Measurements from ENCODE around the gene RDH11.
"Not testable (repeated sequence)": the region's sequence is repeated elsewhere in the genome, so short reads cannot be mapped to it uniquely, and the experiment has no call there.

RDH11 gene

DNA sequence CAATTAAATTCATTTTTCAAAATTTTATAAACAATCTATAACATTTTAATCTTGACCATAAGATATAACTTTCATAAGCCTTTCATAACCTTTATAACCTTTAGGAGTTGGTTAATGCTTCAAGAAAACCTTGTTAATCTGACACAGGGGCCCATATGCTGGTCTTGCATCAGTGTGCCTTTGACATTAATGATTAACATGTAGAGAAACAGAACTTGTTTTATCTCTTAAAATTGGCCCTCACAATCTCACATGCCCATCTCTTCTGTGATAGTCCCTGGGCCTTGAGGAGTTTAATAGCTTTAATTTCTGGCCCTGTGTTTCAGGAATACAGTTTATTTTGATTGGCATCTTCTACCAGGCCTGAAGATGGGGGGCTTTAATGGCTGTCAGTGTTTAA, 13.8 kb upstream of the RDH11 start:
- H3K4me3 ChIP-seq (ENCODE audit: low read depth, low read length); DNase-seq (ENCODE audit: low read depth): not testable (repeated sequence)

DNA sequence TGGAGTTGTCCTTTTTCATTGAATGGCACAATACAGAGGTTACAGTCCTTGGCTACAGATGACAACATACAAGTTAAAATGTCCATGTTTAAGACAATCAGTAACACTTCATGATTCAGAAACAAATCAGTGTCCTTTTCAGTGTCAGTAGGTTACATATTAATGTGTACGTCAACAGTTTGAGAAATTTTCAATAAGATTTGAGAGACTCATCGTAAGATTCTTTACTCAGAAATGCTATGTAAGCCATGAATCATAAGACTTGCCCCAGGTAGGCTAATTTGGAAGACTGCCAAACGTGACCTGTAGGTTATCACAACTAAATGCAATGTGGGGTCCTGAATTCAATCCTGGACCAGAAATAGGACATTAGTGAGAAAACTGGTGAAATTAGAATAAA, 9.6 kb upstream of the RDH11 start:
- no peak for DNase-seq (ENCODE audit: low read depth)
- no peak overlapping the region for H3K4me3 ChIP-seq (ENCODE audit: low read depth, low read length)

DNA sequence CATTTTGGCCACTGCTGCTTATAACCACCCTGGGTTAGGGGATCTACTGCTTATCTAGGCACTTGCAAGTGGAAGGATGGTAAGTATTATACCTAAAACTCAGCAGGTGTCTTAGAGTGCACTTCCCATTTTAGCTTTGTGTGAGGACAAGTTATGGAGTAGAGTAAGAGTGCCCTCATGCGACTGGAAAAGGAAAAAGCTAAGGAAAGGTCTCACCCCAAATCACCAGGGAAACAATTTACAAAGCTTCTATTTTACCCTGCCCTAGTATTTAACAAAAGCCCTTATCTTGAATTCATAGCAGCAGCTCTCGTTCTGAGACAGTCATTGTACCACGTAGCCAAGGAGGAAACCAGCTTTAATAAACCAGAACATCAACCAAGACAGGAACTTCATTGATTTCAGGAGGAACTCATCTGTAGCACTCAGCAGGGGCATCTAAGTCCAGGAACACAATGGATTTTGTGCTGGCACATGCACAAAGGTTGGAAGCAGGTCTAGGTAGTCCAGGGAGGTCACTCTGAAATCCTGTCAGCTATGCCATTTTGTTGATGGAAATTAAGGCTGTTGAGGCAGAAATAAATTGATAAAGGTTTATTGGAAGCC, 9.0 kb upstream of the RDH11 start:
- DNase-seq (ENCODE audit: low read depth), result no peak
- no peak overlapping the region for H3K4me3 ChIP-seq (ENCODE audit: low read depth, low read length)

DNA sequence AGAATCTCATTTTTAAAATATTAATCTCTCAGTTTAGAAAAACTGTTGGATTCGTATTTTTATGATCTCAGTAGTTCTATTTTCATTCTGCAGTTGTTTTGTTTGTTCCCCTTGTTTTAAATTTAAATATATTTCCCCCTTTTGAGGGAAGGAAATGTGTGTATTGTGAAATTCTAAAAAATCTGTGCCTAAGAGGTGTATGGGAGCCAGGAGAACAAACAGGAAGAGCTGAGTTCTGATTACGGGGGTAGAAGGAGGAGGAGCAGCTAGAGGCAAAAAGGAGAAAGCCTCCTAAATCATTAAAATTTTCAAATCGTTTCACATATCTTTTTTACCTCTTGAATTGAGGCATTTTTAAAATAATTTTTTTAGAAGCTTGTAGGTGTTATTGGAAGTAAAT, 8.4 kb upstream of the RDH11 start:
- H3K4me3 ChIP-seq (ENCODE audit: low read depth, low read length), result no peak overlapping the region
- no peak for DNase-seq (ENCODE audit: low read depth)

DNA sequence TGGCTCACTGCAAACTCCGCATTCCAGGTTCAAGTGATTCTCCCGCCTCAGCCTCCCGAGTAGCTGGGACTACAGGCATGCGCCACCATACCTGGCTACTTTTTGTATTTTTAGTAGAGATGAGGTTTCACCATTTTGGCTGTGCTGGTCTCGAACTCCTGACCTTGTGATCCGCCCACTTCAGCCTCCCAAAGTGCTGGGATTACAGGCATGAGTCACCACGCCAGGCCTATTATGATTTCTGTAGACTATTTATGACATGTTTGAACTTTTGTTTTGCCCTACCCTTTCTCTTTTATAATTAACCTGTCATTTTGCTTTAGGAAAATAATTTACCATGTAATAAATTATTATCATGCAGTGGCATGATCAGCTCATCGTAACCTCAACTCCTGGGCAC, 5.9 kb upstream of the RDH11 start, which contains the start of gene RDH12:
RDH12 (plus strand) TSS at position 395 of the 400 bp plus-strand sequence. CDS start 20,757 bp downstream, outside the sequence.
- H3K4me3 ChIP-seq (ENCODE audit: low read depth, low read length); DNase-seq (ENCODE audit: low read depth): not testable (repeated sequence)

GRCh38 chr14:67698179-67698578, 2.6 kb upstream of the RDH11 start:
- DNase-seq (ENCODE audit: low read depth), result no peak
- H3K4me3 ChIP-seq (ENCODE audit: low read depth, low read length), result no peak overlapping the region

DNA sequence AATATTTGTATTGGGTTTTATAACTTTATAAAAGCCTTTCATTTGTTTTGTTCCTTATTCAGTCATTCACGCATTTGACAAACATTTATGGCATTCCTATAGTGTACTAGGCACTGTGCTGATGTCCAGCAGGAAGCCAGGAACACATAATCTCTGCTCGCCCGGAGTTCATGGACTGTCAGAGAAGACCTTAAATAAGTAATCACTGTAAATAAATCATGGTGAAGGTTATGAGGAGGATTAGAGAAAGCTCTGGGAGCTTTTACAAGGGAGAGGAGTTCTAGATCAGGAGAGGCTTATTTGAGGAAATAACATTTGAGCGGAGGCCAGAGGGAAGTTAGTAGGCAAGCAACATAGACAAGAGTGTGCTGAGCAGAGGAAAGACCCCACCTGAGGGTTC, 1.4 kb upstream of the RDH11 start:
- H3K4me3 ChIP-seq (ENCODE audit: low read depth, low read length), result no peak overlapping the region
- DNase-seq (ENCODE audit: low read depth), result no peak

GRCh38 chr14:67694791-67695393, 672 bp downstream of the RDH11 start:
- DNase-seq (ENCODE audit: low read depth), result peak; percentile 87
- peak overlapping the region; percentile 87 for H3K4me3 ChIP-seq (ENCODE audit: low read depth, low read length)

DNA sequence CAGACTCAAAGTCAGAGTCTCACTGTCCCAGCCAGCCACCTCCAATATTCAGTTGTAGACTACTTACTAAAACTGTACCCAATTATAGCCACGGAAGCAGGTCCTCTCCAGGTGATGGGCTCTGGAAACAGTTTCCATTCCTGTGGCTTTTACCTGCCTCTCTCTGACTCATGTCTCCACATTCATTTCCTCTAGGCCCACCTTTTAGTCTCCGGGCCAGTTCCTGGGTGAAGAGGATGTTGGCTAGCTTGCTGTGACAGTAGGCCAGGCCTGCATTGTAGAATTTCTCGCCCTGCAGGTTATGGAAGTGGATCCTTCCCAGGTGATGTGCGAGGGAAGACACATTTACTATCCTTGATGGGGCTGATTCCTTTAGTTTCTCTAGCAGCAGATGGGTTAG, 5.6 kb downstream of the RDH11 start:
- H3K4me3 ChIP-seq (ENCODE audit: low read depth, low read length), result no peak overlapping the region
- DNase-seq (ENCODE audit: low read depth), result no peak

DNA sequence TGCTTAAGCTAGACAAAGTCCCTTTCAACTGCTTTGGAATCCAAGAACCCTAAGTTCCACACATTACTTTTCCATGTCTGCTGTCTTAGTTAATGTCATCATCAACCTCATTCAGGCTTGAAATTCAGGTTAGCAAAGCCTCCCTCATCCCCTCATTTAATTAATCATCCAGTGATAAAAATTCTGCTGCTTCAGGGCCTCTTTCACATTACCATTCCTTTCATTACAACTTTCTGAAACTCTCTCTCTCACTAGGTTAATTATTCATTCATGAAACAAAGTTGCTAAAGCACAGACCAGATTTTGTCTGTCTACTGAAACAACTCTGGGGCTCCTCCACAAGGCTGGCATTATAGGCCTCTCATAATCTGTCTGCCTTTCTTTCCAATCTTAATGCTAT, 11.7 kb downstream of the RDH11 start:
- H3K4me3 ChIP-seq (ENCODE audit: low read depth, low read length), result no peak overlapping the region
- no peak for DNase-seq (ENCODE audit: low read depth)

GRCh38 chr14:67680941-67681340, 14.6 kb downstream of the RDH11 start:
- no peak overlapping the region for H3K4me3 ChIP-seq (ENCODE audit: low read depth, low read length)
- DNase-seq (ENCODE audit: low read depth), result no peak

DNA sequence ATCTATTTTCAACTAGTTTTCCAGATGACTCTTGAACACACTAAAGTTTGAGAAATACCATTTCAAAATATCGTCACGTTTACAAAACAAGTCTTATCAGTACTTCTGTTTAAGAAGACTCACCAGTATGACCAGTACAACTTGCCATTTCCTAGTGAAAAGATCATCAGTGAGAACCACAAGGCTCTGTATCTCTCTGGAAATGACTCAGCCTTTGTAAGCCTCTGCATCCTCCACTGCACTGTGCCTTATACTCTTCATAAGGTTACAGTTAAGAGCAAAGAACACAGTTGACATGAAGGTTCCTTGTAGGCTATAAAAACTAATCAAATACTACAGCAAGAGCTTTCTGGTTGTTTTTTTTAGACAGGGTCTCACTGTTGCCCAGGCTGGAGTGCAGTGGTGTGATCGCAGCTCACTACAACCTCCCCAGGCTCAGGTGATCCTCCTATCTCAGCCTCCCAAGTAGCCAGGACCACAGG, 15.4 kb downstream of the RDH11 start:
- no peak overlapping the region for H3K4me3 ChIP-seq (ENCODE audit: low read depth, low read length)
- no peak for DNase-seq (ENCODE audit: low read depth)

DNA sequence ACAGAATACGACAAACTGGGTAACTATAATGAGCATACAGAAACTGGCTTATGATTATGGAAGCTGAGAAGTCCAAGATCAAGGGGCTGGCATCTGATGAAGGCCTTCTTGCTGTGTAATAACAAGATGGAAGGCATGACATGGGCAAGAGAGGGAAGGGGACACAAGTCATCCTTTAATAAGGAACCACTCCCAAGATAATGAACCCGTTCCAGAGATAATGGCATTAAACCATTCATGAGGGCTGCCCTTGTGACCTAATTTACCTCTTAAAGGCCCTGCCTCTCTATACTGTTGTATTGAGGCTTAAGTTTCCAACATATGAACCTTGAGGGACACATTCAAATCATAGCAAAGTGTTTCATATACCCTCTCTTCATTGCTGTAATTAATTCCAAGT, 16.6 kb downstream of the RDH11 start:
- DNase-seq (ENCODE audit: low read depth), result no peak
- no peak overlapping the region for H3K4me3 ChIP-seq (ENCODE audit: low read depth, low read length)

GRCh38 chr14:67675219-67675582, 20.4 kb downstream of the RDH11 start:
- DNase-seq (ENCODE audit: low read depth), result no peak
- H3K4me3 ChIP-seq (ENCODE audit: low read depth, low read length), result peak overlapping the region; percentile 84

- H3K4me3 ChIP-seq (ENCODE audit: low read depth, low read length), result peak within 1 kb of the TSS; percentile 84
- no peak for DNase-seq (ENCODE audit: low read depth)
These were observed 20.9 kb downstream of the RDH11 start, which contains the start of gene VTI1B for GRCh38 chr14:67674480-67675218. Gene VTI1B, minus strand, starts transcription at chr14:67674632. Its CDS starts 143 bp downstream, at chr14:67674489.

DNA sequence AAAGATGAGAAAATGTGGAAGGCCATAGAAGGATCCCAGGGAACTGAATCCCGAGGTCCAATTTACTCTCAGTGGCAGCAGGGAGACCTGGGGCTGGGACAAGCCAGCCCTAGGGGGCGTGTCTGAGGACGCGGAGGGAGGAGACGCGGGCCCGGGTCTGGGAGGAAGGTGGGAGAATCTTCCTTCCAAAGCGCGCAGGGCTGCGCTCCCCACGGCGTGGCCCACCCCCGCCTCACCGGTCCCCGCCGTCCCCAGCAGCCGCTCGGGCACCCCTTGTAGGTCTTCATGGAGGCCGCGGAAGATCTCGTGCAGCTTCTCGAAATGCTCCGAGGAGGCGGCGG, 21.5 kb downstream of the RDH11 start:
- no peak for DNase-seq (ENCODE audit: low read depth)
- peak overlapping the region; percentile 84 for H3K4me3 ChIP-seq (ENCODE audit: low read depth, low read length)

GRCh38 chr14:67673451-67673850, 22.1 kb downstream of the RDH11 start:
- H3K4me3 ChIP-seq (ENCODE audit: low read depth, low read length), result peak overlapping the region; percentile 84
- DNase-seq (ENCODE audit: low read depth), result no peak

DNA sequence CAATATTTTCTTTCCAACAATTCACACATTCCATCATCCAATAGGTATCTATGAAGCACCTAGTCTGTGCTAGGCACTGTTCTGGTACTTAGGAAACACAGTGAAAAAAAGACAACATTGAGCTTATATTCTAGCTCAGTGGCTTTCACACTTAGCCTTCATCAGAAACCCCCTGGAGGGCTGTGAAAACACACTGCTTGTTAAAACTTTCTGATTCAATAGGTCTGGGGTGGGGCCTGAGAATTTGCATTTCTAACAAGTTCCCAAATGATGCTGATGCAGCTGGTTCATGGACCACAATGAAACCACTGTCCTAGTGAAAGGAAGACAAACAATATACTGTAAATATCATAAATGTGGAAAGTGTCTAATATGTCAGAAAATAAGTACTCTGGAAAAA, 27.0 kb downstream of the RDH11 start:
- DNase-seq (ENCODE audit: low read depth), result no peak
- H3K4me3 ChIP-seq (ENCODE audit: low read depth, low read length), result no peak overlapping the region

DNA sequence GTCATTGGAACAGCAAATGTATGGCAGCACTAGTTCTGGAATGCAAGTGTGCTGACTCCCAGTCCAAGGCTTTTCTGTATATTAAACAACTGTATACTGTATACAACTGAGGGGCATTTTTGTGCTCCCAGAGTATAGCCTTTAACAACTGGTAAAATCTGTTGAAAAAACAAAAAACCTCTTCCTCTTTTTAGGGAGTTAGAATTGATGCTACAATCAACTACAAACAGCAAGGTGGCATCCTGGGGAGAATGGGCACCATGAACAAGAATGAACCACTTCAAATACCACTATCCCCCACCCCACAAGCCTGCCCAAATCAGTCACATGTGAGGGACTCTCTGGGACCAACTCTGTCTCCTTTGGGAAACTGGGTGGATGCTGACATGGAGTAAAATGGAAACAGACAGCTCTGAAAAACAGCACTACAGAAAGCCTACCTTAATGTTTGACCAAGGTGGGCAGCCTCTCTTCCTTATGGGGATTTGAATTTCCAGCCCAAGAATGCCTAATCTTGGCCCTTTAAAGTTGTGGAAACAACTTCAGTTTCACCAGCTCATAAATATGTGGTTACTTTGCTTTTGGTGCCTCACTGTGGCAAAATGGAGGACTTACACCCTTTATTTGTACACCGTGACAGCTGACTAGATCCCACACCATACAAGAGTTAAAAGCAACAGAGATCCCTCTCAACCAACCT, 28.7 kb downstream of the RDH11 start:
- DNase-seq (ENCODE audit: low read depth), result no peak
- H3K4me3 ChIP-seq (ENCODE audit: low read depth, low read length), result no peak overlapping the region

GRCh38 chr14:67665868-67666267, 29.7 kb downstream of the RDH11 start:
- no peak for DNase-seq (ENCODE audit: low read depth)

More at GRCh38 chr14:67665868-67666267, 29.7 kb downstream of the RDH11 start:
- no peak overlapping the region for H3K4me3 ChIP-seq (ENCODE audit: low read depth, low read length)
